HL-60 (cell line): ENCODE results near the gene ZDHHC7.

Experiments used
- GABPA ChIP-seq: IDR thresholded peaks from 2 replicates; pipeline ENCODE4 v1.6.1; 2012; ENCODE audit warnings: low read depth
- POLR2AphosphoS5 ChIP-seq: IDR thresholded peaks from 2 replicates; pipeline ENCODE4 v1.6.1; 2012; ENCODE audit warnings: low read depth
- SPI1 ChIP-seq: IDR thresholded peaks from 2 replicates; pipeline ENCODE4 v1.6.1; 2012; ENCODE audit warnings: low read depth, mild to moderate bottlenecking, borderline replicate concordance
- TF ChIP-seq, protein P1 (sequence below): IDR thresholded peaks from one replicate; pipeline ENCODE4 v1.5.1; 2011; ENCODE audit warnings: low read length, control low read depth, inconsistent platforms; ENCODE audit not compliant: insufficient read depth
- TF ChIP-seq, protein P2 (sequence below): IDR thresholded peaks from 2 replicates; pipeline ENCODE4 v1.6.1; 2012; ENCODE audit warnings: low read depth; ENCODE audit not compliant: insufficient replicate concordance

DNA sequence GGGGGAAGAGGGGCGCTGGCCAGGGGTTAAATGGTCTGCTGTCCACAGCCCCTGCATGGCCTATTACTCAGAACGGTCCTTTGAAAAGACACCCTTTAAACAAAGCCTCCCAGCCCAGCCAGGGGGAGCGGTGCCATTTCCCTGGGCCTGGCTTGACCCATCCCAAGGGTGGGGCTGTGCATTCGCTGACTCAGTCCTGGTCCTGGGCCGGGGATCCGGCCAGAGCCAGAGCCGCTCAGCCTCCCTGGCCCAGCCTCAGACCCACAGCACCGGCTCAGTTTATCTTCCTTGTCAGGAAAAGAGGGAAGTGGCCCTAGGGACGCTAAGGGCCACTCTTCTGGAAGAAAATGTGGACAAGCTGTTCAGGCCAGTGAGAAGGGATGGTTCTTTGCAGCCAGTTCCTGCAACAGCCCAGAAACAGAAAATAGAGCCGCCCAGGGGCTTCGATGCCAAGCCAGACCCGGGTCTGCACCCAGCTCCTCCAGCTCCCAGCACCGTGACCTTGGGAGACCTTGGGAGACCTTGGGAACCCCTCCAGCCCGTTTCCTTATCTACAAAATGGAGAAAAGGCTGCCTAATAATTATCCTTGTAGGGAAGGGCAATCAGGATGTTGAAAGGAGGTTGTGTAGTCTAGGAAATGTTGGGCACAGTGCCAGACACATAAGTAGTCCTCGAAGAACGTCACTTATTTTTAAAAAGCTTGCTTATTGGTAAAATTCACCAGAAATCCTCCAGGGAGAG, 82.5 kb downstream of the ZDHHC7 start:
- TF ChIP-seq, protein P1, sequence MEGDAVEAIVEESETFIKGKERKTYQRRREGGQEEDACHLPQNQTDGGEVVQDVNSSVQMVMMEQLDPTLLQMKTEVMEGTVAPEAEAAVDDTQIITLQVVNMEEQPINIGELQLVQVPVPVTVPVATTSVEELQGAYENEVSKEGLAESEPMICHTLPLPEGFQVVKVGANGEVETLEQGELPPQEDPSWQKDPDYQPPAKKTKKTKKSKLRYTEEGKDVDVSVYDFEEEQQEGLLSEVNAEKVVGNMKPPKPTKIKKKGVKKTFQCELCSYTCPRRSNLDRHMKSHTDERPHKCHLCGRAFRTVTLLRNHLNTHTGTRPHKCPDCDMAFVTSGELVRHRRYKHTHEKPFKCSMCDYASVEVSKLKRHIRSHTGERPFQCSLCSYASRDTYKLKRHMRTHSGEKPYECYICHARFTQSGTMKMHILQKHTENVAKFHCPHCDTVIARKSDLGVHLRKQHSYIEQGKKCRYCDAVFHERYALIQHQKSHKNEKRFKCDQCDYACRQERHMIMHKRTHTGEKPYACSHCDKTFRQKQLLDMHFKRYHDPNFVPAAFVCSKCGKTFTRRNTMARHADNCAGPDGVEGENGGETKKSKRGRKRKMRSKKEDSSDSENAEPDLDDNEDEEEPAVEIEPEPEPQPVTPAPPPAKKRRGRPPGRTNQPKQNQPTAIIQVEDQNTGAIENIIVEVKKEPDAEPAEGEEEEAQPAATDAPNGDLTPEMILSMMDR = no peak
- no peak for TF ChIP-seq POLR2AphosphoS5
- TF ChIP-seq, protein P2, sequence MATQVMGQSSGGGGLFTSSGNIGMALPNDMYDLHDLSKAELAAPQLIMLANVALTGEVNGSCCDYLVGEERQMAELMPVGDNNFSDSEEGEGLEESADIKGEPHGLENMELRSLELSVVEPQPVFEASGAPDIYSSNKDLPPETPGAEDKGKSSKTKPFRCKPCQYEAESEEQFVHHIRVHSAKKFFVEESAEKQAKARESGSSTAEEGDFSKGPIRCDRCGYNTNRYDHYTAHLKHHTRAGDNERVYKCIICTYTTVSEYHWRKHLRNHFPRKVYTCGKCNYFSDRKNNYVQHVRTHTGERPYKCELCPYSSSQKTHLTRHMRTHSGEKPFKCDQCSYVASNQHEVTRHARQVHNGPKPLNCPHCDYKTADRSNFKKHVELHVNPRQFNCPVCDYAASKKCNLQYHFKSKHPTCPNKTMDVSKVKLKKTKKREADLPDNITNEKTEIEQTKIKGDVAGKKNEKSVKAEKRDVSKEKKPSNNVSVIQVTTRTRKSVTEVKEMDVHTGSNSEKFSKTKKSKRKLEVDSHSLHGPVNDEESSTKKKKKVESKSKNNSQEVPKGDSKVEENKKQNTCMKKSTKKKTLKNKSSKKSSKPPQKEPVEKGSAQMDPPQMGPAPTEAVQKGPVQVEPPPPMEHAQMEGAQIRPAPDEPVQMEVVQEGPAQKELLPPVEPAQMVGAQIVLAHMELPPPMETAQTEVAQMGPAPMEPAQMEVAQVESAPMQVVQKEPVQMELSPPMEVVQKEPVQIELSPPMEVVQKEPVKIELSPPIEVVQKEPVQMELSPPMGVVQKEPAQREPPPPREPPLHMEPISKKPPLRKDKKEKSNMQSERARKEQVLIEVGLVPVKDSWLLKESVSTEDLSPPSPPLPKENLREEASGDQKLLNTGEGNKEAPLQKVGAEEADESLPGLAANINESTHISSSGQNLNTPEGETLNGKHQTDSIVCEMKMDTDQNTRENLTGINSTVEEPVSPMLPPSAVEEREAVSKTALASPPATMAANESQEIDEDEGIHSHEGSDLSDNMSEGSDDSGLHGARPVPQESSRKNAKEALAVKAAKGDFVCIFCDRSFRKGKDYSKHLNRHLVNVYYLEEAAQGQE = no peak
- TF ChIP-seq GABPA = no peak
- no peak for TF ChIP-seq SPI1
